Effector memory CD4-positive, alpha-beta T cell (primary cell): ENCODE results near the gene PCDHB12.
A peak's percentile ranks its signal among the peaks of the same experiment; 100 is the strongest.
"Not testable (repeated sequence)": the region's sequence is repeated elsewhere in the genome, so short reads cannot be mapped to it uniquely, and the experiment has no call there.

Source experiments
- DNase-seq, 3 donors: peaks; one replicate each; pipeline ENCODE4 v3.0.0-alpha.2; 2020
- H3K27ac ChIP-seq: 2 replicates; pipeline ENCODE4 v1.7.0; 2013; ENCODE audit warnings: mild to moderate bottlenecking, low read length, moderate library complexity; ENCODE audit not compliant: insufficient read depth, poor library complexity, severe bottlenecking
- H3K27me3 ChIP-seq: replicated peaks from 2 replicates; pipeline ENCODE4 v1.7.0; 2013; ENCODE audit warnings: mild to moderate bottlenecking, low read length; ENCODE audit not compliant: insufficient read depth, control insufficient read depth, poor library complexity, severe bottlenecking
- H3K36me3 ChIP-seq: 2 replicates; pipeline ENCODE4 v1.7.0; 2013; ENCODE audit warnings: mild to moderate bottlenecking, low read length, moderate library complexity; ENCODE audit not compliant: control insufficient read depth, insufficient read depth
- H3K4me1 ChIP-seq: 2 replicates; pipeline ENCODE4 v1.7.0; 2013; ENCODE audit warnings: low read length, mild to moderate bottlenecking; ENCODE audit not compliant: control insufficient read depth, insufficient read depth, poor library complexity, severe bottlenecking
- H3K4me3 ChIP-seq: 2 replicates; pipeline ENCODE4 v1.7.0; 2013; ENCODE audit warnings: low read length, low read depth, mild to moderate bottlenecking; ENCODE audit not compliant: insufficient read depth, poor library complexity, severe bottlenecking
- H3K9me3 ChIP-seq: 2 replicates; pipeline ENCODE4 v1.7.0; 2013; ENCODE audit warnings: mild to moderate bottlenecking, low read length, moderate library complexity; ENCODE audit not compliant: control insufficient read depth
- total RNA-seq, 3 donors: gene quantifications; one replicate each; lab custom pipeline; 2026; lab: John Stamatoyannopoulos, UW

Gene PCDHB12
- total RNA-seq: 0 reads per million in 3 donors

GRCh38 chr5:141208478-141208877 lies at the start of gene PCDHB12:
Gene PCDHB12, plus strand, starts transcription at chr5:141208719. Its CDS starts 189 bp downstream, at chr5:141208908.
- DNase-seq: no peak
- Histone ChIP-seq H3K36me3 (no peaks in the 10 kb centered on the region), H3K4me3 (no peak within 1 kb of the TSS), H3K9me3 (no peaks in the 10 kb centered on the region), H3K27ac (no peak within 1 kb of the TSS), H3K27me3 (peaks cover 7% of the 10 kb centered on the region), H3K4me1 (no peaks in the 10 kb centered on the region)

GRCh38 chr5:141172381-141173204 lies 35.9 kb upstream of the PCDHB12 start, which contains the start of gene PCDHB7:
Gene PCDHB7, plus strand, starts transcription at chr5:141172644. Its CDS starts 192 bp downstream, at chr5:141172836.
- Histone ChIP-seq H3K36me3 (no peaks in the 10 kb centered on the region), H3K27ac (no peak within 1 kb of the TSS), H3K4me1 (no peaks in the 10 kb centered on the region), H3K4me3 (no peak within 1 kb of the TSS), H3K27me3 (peaks cover 9% of the 10 kb centered on the region), H3K9me3 (no peaks in the 10 kb centered on the region)
- peak in 1 of 3 donors; percentile 3 for DNase-seq

GRCh38 chr5:141174291-141175104 lies 34.0 kb upstream of the PCDHB12 start:
- H3K36me3 ChIP-seq, H3K27ac ChIP-seq, H3K9me3 ChIP-seq, H3K27me3 ChIP-seq, DNase-seq, H3K4me1 ChIP-seq, H3K4me3 ChIP-seq: not testable (repeated sequence)

GRCh38 chr5:141175933-141176332 lies 32.6 kb upstream of the PCDHB12 start:
- H3K36me3 ChIP-seq: no peaks in the 10 kb centered on the region
- no peak for DNase-seq
- H3K4me1 ChIP-seq: no peaks in the 10 kb centered on the region
- no peak overlapping the region for H3K27ac ChIP-seq
- H3K27me3 ChIP-seq: peaks cover 12% of the 10 kb centered on the region
- H3K9me3 ChIP-seq: no peaks in the 10 kb centered on the region
- H3K4me3 ChIP-seq: no peak overlapping the region

GRCh38 chr5:141177577-141178191 lies 30.8 kb upstream of the PCDHB12 start, which contains the start of gene PCDHB8:
Gene PCDHB8, plus strand, starts transcription at chr5:141177790. Its CDS starts 245 bp downstream, at chr5:141178035.
- H3K27ac ChIP-seq, H3K9me3 ChIP-seq, H3K4me3 ChIP-seq, H3K36me3 ChIP-seq, H3K4me1 ChIP-seq, DNase-seq: not testable (repeated sequence)
- peaks cover 14% of the 10 kb centered on the region for H3K27me3 ChIP-seq

- H3K9me3 ChIP-seq, H3K27ac ChIP-seq, DNase-seq, H3K4me3 ChIP-seq, H3K4me1 ChIP-seq, H3K36me3 ChIP-seq: not testable (repeated sequence)
- peaks cover 14% of the 10 kb centered on the region for H3K27me3 ChIP-seq
Measured at GRCh38 chr5:141179371-141179770, 29.1 kb upstream of the PCDHB12 start.

GRCh38 chr5:141179876-141180275 lies 28.6 kb upstream of the PCDHB12 start:
- H3K36me3 ChIP-seq, H3K27ac ChIP-seq, H3K9me3 ChIP-seq, DNase-seq, H3K4me3 ChIP-seq, H3K4me1 ChIP-seq: not testable (repeated sequence)
- H3K27me3 ChIP-seq: peaks cover 14% of the 10 kb centered on the region

GRCh38 chr5:141180313-141180712 lies 28.2 kb upstream of the PCDHB12 start:
- DNase-seq: no peak
- no peaks in the 10 kb centered on the region for H3K36me3 ChIP-seq
- H3K27me3 ChIP-seq: peaks cover 14% of the 10 kb centered on the region
- no peak overlapping the region for H3K4me3 ChIP-seq
- no peak overlapping the region for H3K27ac ChIP-seq
- H3K4me1 ChIP-seq: no peaks in the 10 kb centered on the region
- H3K9me3 ChIP-seq: no peaks in the 10 kb centered on the region

- Histone ChIP-seq H3K4me1 (no peaks in the 10 kb centered on the region), H3K9me3 (no peaks in the 10 kb centered on the region), H3K4me3 (no peak within 1 kb of the TSS), H3K27me3 (peaks cover 5% of the 10 kb centered on the region), H3K27ac (no peak within 1 kb of the TSS), H3K36me3 (no peaks in the 10 kb centered on the region)
- no peak for DNase-seq
Measured at GRCh38 chr5:141182248-141182647, 26.3 kb upstream of the PCDHB12 start, which contains the start of gene PCDHB16. Gene PCDHB16, plus strand, starts transcription at chr5:141182387. Its CDS starts 173 bp downstream, at chr5:141182560.
